ENCODE results near the gene ZNF791.

DNA sequence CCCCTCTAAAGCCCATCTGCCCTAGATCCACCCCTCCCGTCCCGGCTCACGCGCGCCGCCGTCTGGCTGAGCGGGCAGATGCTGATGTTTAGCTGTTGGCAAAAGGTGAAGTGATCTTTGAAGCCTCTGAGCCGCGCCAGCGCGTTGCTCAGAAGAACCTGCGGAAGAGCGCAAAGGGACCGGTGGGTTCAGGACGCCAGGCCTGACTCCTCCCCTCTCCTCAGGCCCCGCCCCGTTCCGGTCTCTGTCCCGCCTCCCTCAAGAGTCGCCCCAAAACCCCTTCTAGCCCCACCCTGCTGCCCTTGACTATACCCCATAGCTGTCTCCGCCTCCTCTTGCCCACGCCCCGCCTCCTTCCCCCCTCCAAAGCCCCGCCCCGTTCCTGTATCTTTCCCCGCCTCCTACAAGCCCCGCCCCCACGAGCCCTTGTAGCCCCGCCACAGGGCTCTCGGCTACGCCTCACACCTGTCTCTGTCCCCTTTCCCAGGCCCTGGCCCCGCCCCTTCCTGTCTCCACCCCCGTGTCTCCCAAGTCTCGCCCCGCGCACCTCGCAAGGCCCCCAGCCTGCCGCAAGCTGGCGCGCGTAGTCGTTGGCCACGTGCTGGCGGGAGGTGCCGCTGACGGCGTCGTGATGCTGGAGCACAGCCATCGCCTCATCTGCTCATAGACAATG, 46.3 kb downstream of the ZNF791 start:
- TF ChIP-seq, protein P1, sequence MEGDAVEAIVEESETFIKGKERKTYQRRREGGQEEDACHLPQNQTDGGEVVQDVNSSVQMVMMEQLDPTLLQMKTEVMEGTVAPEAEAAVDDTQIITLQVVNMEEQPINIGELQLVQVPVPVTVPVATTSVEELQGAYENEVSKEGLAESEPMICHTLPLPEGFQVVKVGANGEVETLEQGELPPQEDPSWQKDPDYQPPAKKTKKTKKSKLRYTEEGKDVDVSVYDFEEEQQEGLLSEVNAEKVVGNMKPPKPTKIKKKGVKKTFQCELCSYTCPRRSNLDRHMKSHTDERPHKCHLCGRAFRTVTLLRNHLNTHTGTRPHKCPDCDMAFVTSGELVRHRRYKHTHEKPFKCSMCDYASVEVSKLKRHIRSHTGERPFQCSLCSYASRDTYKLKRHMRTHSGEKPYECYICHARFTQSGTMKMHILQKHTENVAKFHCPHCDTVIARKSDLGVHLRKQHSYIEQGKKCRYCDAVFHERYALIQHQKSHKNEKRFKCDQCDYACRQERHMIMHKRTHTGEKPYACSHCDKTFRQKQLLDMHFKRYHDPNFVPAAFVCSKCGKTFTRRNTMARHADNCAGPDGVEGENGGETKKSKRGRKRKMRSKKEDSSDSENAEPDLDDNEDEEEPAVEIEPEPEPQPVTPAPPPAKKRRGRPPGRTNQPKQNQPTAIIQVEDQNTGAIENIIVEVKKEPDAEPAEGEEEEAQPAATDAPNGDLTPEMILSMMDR (IDR thresholded peaks at IDR 0.05), result no peak
- TF ChIP-seq POLR2A (IDR thresholded peaks at IDR 0.05), result no peak
